GM18519 (cell line): Measurements from ENCODE around the gene ITPR3.

Experiments used
- ATAC-seq: cut with Tn5 transposase; IDR thresholded peaks from one replicate; pipeline ENCODE4 v1.9.1; 2021; ENCODE audit warnings: mild to moderate bottlenecking, moderate library complexity; ENCODE audit not compliant: unreplicated experiment, low FRiP score

Gene ITPR3

GRCh38 chr6:33711140-33712129 lies 90.3 kb downstream of the ITPR3 start, which contains the start of gene UQCC2:
TSS of gene UQCC2 (minus strand) at chr6:33711700. CDS start at chr6:33711686, 14 bp downstream.
- peak; percentile 77 for ATAC-seq

- no peak for ATAC-seq
Observed at GRCh38 chr6:33712914-33713313, 91.8 kb downstream of the ITPR3 start.

- ATAC-seq: no peak
Observed at GRCh38 chr6:33713786-33714185, 92.7 kb downstream of the ITPR3 start.

GRCh38 chr6:33714385-33715040 lies 93.4 kb downstream of the ITPR3 start:
- ATAC-seq: no peak

GRCh38 chr6:33716379-33716778 lies 95.3 kb downstream of the ITPR3 start:
- ATAC-seq: no peak

GRCh38 chr6:33716890-33717632 lies 95.9 kb downstream of the ITPR3 start:
- no peak for ATAC-seq

- ATAC-seq: no peak
Observed at GRCh38 chr6:33717934-33718455, 96.9 kb downstream of the ITPR3 start.

- no peak for ATAC-seq
Observed at GRCh38 chr6:33718713-33719112, 97.6 kb downstream of the ITPR3 start.

- no peak for ATAC-seq
Observed at GRCh38 chr6:33719326-33719987, 98.3 kb downstream of the ITPR3 start.

GRCh38 chr6:33720998-33721397 lies 99.9 kb downstream of the ITPR3 start:
- ATAC-seq: no peak

GRCh38 chr6:33721508-33721907 lies 100.4 kb downstream of the ITPR3 start:
- no peak for ATAC-seq

- ATAC-seq: no peak
Observed at GRCh38 chr6:33722103-33722623, 101.0 kb downstream of the ITPR3 start.

GRCh38 chr6:33723371-33724085 lies 102.4 kb downstream of the ITPR3 start:
- no peak for ATAC-seq

- ATAC-seq: no peak
Observed at GRCh38 chr6:33724102-33725023, 103.2 kb downstream of the ITPR3 start.

GRCh38 chr6:33725222-33725621 lies 104.1 kb downstream of the ITPR3 start:
- ATAC-seq: no peak

- ATAC-seq: no peak
Observed at GRCh38 chr6:33725891-33726673, 105.0 kb downstream of the ITPR3 start.

- ATAC-seq: no peak
Observed at GRCh38 chr6:33726696-33727095, 105.6 kb downstream of the ITPR3 start.
